A549 (cell line): Measurements from ENCODE around the gene LDLRAP1.

Experiments used
- EP300 ChIP-seq, 2 experiments: fragments of >200 bp; sonication (Bioruptor Twin); formaldehyde crosslinking; IDR thresholded peaks; 2 replicates in 1 of 2; 3 replicates in 1 of 2; pipeline ENCODE4 v1.6.1; 2016 to 2017
- HDAC2 ChIP-seq: fragments of 200-600 bp; sonication (generic); IDR thresholded peaks from 2 replicates; pipeline ENCODE4 v1.6.1; 2016
- TF ChIP-seq, protein P1 (sequence below): fragments of 200-600 bp; sonication (generic); IDR thresholded peaks from 2 replicates; pipeline ENCODE4 v1.6.1; 2016; ENCODE audit warnings: antibody characterized with exemption, mild to moderate bottlenecking, moderate library complexity
- TF ChIP-seq, protein P2 (sequence below): fragments of >200 bp; sonication (Bioruptor Twin); formaldehyde crosslinking; IDR thresholded peaks from 3 replicates; pipeline ENCODE4 v1.5.1; 2016

DNA sequence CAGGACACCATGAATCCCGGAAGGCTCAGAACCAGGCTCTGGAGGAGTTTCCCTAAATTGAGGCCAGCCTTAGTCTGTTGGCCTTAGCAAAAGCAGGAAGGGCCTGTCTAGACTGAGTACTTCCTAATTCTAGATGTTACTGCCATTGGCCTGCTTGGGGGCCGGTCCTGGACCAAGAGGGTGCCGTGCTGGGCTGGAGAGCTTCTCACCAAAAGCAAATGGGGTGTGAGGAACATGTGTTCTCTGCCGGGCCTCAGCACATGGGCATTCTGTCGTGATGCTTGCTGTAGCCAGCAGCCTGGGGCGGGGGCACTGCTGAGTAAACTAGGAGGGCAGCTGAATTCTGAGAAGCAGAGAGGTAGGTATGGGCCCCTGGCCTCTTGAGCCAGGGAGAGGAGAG, 37.5 kb downstream of the LDLRAP1 start:
- TF ChIP-seq HDAC2 (no peak), EP300 (IDR thresholded peaks at IDR 0.05) (no peak)
- TF ChIP-seq, protein P1, sequence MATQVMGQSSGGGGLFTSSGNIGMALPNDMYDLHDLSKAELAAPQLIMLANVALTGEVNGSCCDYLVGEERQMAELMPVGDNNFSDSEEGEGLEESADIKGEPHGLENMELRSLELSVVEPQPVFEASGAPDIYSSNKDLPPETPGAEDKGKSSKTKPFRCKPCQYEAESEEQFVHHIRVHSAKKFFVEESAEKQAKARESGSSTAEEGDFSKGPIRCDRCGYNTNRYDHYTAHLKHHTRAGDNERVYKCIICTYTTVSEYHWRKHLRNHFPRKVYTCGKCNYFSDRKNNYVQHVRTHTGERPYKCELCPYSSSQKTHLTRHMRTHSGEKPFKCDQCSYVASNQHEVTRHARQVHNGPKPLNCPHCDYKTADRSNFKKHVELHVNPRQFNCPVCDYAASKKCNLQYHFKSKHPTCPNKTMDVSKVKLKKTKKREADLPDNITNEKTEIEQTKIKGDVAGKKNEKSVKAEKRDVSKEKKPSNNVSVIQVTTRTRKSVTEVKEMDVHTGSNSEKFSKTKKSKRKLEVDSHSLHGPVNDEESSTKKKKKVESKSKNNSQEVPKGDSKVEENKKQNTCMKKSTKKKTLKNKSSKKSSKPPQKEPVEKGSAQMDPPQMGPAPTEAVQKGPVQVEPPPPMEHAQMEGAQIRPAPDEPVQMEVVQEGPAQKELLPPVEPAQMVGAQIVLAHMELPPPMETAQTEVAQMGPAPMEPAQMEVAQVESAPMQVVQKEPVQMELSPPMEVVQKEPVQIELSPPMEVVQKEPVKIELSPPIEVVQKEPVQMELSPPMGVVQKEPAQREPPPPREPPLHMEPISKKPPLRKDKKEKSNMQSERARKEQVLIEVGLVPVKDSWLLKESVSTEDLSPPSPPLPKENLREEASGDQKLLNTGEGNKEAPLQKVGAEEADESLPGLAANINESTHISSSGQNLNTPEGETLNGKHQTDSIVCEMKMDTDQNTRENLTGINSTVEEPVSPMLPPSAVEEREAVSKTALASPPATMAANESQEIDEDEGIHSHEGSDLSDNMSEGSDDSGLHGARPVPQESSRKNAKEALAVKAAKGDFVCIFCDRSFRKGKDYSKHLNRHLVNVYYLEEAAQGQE: no peak
- TF ChIP-seq, protein P2, sequence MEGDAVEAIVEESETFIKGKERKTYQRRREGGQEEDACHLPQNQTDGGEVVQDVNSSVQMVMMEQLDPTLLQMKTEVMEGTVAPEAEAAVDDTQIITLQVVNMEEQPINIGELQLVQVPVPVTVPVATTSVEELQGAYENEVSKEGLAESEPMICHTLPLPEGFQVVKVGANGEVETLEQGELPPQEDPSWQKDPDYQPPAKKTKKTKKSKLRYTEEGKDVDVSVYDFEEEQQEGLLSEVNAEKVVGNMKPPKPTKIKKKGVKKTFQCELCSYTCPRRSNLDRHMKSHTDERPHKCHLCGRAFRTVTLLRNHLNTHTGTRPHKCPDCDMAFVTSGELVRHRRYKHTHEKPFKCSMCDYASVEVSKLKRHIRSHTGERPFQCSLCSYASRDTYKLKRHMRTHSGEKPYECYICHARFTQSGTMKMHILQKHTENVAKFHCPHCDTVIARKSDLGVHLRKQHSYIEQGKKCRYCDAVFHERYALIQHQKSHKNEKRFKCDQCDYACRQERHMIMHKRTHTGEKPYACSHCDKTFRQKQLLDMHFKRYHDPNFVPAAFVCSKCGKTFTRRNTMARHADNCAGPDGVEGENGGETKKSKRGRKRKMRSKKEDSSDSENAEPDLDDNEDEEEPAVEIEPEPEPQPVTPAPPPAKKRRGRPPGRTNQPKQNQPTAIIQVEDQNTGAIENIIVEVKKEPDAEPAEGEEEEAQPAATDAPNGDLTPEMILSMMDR: no peak
